Peyer's patch (tissue), 4 donors: ENCODE data around the gene TCP11L2. TPM values are rescaled to one million over a fixed set of nuclear protein-coding genes. Genes with fewer than 3 reads are reported as not detected.

Experiments used
- DNase-seq, 3 donors: peaks; one replicate each; pipeline ENCODE4 v3.0.0-alpha.2; 2017 to 2019
- H3K27ac ChIP-seq, 4 donors: fragments of 200-600 bp; sonication (generic); one replicate each; pipeline ENCODE4 v1.5.1; 2016 to 2019
- H3K27me3 ChIP-seq, 2 donors: fragments of 200-600 bp; sonication (generic); one replicate each; pipeline ENCODE4 v1.5.1; 2019
- H3K36me3 ChIP-seq, 3 donors: fragments of 200-600 bp; sonication (generic); one replicate each; pipeline ENCODE4 v1.5.1; 2016 to 2019
- H3K4me1 ChIP-seq, 4 donors: fragments of 200-600 bp; sonication (generic); one replicate each; pipeline ENCODE4 v1.5.1; 2016 to 2019
- H3K4me3 ChIP-seq, 4 donors: fragments of 200-600 bp; sonication (generic); 1 replicate in 3 of 4; 2 replicates in 1 of 4; pipeline ENCODE4 v1.5.1; 2016 to 2019; ENCODE audit warnings: mild to moderate bottlenecking in 1 of 4
- H3K9me3 ChIP-seq, 4 donors: fragments of 200-600 bp; sonication (generic); one replicate each; pipeline ENCODE4 v1.5.1; 2016 to 2019; ENCODE audit warnings: mild to moderate bottlenecking in 1 of 4
- POLR2A ChIP-seq, 2 donors: fragments of 450-650 bp; IDR thresholded peaks; one replicate each; pipeline ENCODE4 v1.5.1; 2017; ENCODE audit warnings: antibody characterized with exemption in 2 of 2, mild to moderate bottlenecking in 2 of 2, moderate library complexity in 2 of 2
- total RNA-seq, 4 donors: library from RNA; depleted of rRNA; stranded (reverse); fragments of >200 nt; gene quantifications; one replicate each; pipeline ENCODE4 v1.1.0, GENCODE V29; 2016
- TF ChIP-seq, protein P1 (sequence below), 6 experiments: fragments of 450-650 bp in 4 of 6; fragments of 200-600 bp in 2 of 6; sonication (generic) in 1 of 6; IDR thresholded peaks; one replicate each; pipeline ENCODE4 v1.5.1; 2017 to 2019; ENCODE audit warnings: antibody characterized with exemption in 6 of 6, mild to moderate bottlenecking in 3 of 6, moderate library complexity in 1 of 6

TCP11L2 gene
- total RNA-seq, 4 donors from 2014 or later, result 39.9 to 63.5 (median 48.9) TPM

DNA sequence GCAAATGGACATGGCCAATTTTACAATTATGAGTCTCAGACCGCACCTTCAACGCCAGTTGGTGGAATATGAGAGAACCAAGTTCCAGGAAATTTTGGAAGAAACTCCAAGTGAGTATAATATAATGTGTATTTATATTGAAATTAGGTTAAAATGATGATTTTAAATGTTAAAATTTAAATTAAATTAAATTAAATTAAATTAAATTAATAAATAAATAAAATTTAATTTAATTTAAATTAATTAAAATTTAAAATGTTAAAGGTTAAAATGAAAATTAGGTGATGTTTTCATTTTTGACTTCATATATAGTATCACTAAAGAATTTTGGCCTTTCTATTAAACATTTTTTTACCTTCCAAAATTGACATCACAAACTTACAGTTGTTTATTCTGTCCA, 21.0 kb downstream of the TCP11L2 start:
- Histone ChIP-seq H3K27me3 (no peaks in the 10 kb centered on the region), H3K9me3 (no peaks in the 10 kb centered on the region), H3K27ac (no peak overlapping the region), H3K4me3 (no peak overlapping the region), H3K4me1 (no peaks in the 10 kb centered on the region), H3K36me3 (peaks cover 0 to 80% (median 3%) of the 10 kb centered on the region in 3 donors)
- TF ChIP-seq, protein P1, sequence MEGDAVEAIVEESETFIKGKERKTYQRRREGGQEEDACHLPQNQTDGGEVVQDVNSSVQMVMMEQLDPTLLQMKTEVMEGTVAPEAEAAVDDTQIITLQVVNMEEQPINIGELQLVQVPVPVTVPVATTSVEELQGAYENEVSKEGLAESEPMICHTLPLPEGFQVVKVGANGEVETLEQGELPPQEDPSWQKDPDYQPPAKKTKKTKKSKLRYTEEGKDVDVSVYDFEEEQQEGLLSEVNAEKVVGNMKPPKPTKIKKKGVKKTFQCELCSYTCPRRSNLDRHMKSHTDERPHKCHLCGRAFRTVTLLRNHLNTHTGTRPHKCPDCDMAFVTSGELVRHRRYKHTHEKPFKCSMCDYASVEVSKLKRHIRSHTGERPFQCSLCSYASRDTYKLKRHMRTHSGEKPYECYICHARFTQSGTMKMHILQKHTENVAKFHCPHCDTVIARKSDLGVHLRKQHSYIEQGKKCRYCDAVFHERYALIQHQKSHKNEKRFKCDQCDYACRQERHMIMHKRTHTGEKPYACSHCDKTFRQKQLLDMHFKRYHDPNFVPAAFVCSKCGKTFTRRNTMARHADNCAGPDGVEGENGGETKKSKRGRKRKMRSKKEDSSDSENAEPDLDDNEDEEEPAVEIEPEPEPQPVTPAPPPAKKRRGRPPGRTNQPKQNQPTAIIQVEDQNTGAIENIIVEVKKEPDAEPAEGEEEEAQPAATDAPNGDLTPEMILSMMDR (IDR thresholded peaks at IDR 0.05), result no peak
- TF ChIP-seq POLR2A (IDR thresholded peaks at IDR 0.05), result no peak
- DNase-seq, result no peak

DNA sequence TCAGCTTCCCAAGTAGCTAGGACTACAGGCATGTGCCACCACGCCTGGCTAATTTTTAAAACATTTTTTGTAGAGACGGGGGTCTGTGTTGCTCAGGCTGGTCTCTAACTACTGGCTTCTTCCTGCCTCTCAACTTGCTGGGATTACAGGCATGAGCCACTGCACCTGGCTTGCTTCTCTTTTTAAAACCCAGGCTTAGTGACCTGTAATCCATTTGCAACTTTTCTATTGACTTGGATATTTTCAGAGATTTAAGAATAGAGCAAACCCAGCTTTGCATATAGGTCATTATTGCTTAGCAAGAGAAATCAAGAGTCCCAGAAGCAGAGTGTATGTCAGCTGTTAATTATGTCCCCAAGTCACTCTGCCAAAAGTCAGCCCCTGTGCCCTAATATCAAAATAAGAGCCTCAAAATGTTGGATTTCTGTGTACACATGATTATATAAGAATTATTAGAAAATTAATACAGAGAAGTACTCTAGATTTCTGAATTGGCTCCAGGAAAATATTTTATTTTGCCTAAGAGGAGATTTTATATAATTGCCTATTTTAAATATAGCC, 24.9 kb downstream of the TCP11L2 start:
- Histone ChIP-seq H3K27me3 (no peaks in the 10 kb centered on the region), H3K27ac (no peak overlapping the region), H3K36me3 (peaks cover 0 to 69% (median 3%) of the 10 kb centered on the region in 3 donors), H3K4me1 (no peaks in the 10 kb centered on the region), H3K9me3 (no peaks in the 10 kb centered on the region), H3K4me3 (no peak overlapping the region)
- DNase-seq, result no peak
- TF ChIP-seq POLR2A (IDR thresholded peaks at IDR 0.05), result no peak
- TF ChIP-seq, protein P1 (IDR thresholded peaks at IDR 0.05), result no peak

DNA sequence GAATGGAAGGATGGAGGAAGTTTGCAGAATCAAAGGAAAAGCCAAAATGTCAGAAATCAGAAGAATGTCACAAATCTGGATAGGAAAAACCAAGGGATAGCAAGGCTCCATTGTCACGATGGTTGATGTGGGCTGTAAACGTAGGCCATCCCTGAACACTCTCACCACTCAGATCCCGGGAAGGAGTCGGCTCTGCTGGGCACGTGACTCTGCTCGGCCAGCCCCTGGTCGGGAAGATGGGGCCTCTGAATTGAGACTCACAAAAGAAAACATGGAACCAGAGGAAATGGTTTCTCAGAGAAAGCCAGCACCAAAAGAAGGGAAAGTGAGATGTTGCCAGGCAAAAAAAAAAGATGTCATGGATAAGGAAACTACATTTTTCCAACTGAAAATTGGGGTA, 26.2 kb downstream of the TCP11L2 start:
- no peak for DNase-seq
- no peaks in the 10 kb centered on the region for H3K4me1 ChIP-seq
- no peak overlapping the region for H3K4me3 ChIP-seq
- TF ChIP-seq, protein P1 (IDR thresholded peaks at IDR 0.05), result no peak
- no peak for TF ChIP-seq POLR2A (IDR thresholded peaks at IDR 0.05)
- peaks cover 0 to 70% (median 3%) of the 10 kb centered on the region in 3 donors for H3K36me3 ChIP-seq
- no peaks in the 10 kb centered on the region for H3K9me3 ChIP-seq
- no peak overlapping the region for H3K27ac ChIP-seq
- H3K27me3 ChIP-seq, result no peaks in the 10 kb centered on the region

DNA sequence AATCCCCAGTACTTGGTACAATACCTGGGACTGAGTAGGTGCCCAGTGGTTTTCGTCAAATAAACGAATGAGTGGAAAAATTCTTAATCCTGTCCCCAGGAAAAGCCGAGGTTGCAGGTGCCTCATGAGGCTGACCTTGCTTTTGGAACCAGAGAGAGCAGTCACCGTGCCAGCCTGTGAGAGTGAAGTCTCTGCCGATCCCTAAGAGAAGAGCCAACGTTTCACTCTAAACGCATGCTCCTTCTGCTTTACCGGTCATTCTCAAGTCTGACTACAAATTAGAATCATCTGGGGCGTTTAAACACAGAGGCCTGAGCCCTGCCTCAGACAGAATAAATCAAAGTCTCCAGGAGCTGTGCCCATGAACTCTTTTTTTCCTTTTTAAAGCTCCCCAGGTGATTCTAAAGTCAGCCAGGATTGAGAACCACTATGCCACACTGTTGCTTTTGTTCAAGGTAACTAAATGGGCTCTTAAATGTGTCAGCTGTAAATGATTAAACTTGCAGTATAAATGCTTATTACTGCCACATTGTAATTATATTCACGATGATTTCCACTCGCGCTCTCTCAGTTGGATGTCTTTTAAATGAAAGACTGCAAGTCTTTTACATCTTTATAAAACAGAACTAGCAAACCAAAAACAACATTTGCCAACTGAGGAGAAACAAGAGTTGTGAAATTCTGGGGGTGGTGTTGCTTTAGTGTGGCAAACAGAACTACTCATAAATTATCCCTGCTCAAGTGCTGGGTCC, 26.9 kb downstream of the TCP11L2 start:
- no peak for DNase-seq
- Histone ChIP-seq H3K9me3 (no peaks in the 10 kb centered on the region), H3K36me3 (peaks cover 0 to 64% (median under 1%) of the 10 kb centered on the region in 3 donors), H3K27me3 (no peaks in the 10 kb centered on the region), H3K27ac (no peak overlapping the region), H3K4me3 (no peak overlapping the region), H3K4me1 (no peaks in the 10 kb centered on the region)
- TF ChIP-seq, protein P1 (IDR thresholded peaks at IDR 0.05), result no peak
- TF ChIP-seq POLR2A (IDR thresholded peaks at IDR 0.05), result no peak

DNA sequence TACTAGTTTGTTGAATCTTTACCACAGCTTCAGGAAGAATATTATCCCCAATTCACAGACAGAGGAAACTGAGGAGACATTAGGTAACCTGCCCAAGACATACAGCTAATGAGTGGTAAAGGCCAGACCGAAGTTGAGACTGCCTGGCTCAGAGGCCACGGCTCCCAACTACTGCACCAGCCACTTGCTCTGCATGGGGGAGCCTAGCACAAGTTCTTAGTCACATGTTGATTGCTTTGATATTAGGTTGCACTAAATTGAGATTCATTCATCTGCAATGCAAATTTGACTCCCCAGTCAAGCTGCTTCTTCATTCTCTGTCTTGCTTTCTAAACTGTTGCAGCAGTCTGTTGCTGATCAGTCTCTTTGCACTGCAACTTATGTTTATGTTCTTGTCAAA, 29.1 kb downstream of the TCP11L2 start:
- Histone ChIP-seq H3K9me3 (no peaks in the 10 kb centered on the region), H3K4me3 (no peak overlapping the region), H3K4me1 (no peaks in the 10 kb centered on the region), H3K36me3 (peaks cover 0 to 50% (median 0%) of the 10 kb centered on the region in 3 donors), H3K27me3 (no peaks in the 10 kb centered on the region), H3K27ac (no peak overlapping the region)
- no peak for DNase-seq
- TF ChIP-seq POLR2A (IDR thresholded peaks at IDR 0.05), result no peak
- TF ChIP-seq, protein P1 (IDR thresholded peaks at IDR 0.05), result no peak
